GM12872 (cell line): ENCODE data around the gene GPRC5C.

Experiments
- CTCF ChIP-seq: IDR thresholded peaks from 3 replicates; pipeline ENCODE4 v1.5.1; 2011; ENCODE audit warnings: low read depth, mild to moderate bottlenecking, low read length, moderate library complexity; ENCODE audit not compliant: insufficient read depth

Gene GPRC5C

GRCh38 chr17:74437702-74438101 is 5.8 kb downstream of the GPRC5C start:
- peak; percentile 81 for TF ChIP-seq CTCF

GRCh38 chr17:74439691-74440567 is 8.0 kb downstream of the GPRC5C start:
- TF ChIP-seq CTCF, result no peak

GRCh38 chr17:74441537-74441936 is 9.6 kb downstream of the GPRC5C start:
- no peak for TF ChIP-seq CTCF

GRCh38 chr17:74442291-74442669 is 10.4 kb downstream of the GPRC5C start:
- TF ChIP-seq CTCF, result no peak

GRCh38 chr17:74442670-74443515 is 11.0 kb downstream of the GPRC5C start:
- no peak for TF ChIP-seq CTCF

GRCh38 chr17:74443516-74444296 is 11.8 kb downstream of the GPRC5C start:
- TF ChIP-seq CTCF, result no peak

- no peak for TF ChIP-seq CTCF
Observed at GRCh38 chr17:74444406-74444805, 12.5 kb downstream of the GPRC5C start.
